ENCODE measurements around the gene ST6GALNAC3.

DNA sequence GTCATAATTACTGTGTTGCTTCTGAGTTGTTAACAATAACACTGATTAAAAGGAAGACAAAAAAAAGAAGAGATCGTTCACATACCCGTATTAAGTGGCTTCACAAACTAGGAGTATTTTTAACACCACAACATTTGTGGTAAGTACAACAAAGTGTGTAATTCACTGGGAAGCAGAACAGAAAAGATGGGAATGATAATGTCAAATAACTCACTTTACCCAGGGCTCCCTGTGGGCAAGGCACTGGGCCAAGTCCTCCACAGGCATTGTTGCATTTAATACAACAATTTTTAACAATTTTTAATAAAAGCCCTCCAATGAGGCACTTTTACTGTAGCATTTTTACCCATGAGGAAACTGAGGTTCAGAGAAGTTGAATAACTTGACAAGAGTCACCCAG, 407.7 kb downstream of the ST6GALNAC3 start:
- TF ChIP-seq ARNT (IDR thresholded peaks at IDR 0.05) (no peak), BHLHE40 (IDR thresholded peaks at IDR 0.05; ENCODE audit: borderline replicate concordance) (no peak), NFRKB (IDR thresholded peaks at IDR 0.05) (no peak), SUZ12 (IDR thresholded peaks at IDR 0.05) (no peak), FOXK2 (IDR thresholded peaks at IDR 0.05) (no peak)
- TF ChIP-seq, protein P1, sequence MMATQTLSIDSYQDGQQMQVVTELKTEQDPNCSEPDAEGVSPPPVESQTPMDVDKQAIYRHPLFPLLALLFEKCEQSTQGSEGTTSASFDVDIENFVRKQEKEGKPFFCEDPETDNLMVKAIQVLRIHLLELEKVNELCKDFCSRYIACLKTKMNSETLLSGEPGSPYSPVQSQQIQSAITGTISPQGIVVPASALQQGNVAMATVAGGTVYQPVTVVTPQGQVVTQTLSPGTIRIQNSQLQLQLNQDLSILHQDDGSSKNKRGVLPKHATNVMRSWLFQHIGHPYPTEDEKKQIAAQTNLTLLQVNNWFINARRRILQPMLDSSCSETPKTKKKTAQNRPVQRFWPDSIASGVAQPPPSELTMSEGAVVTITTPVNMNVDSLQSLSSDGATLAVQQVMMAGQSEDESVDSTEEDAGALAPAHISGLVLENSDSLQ (IDR thresholded peaks at IDR 0.05) = no peak

Data from HEK293T (cell line).